Fibroblast of pulmonary artery (primary cell): ENCODE data around the gene GOSR1.

Source experiments
- DNase-seq: peaks from one replicate; pipeline ENCODE4 v3.0.0-alpha.2; 2010; ENCODE audit warnings: low read depth
- H3K4me3 ChIP-seq: replicated peaks from 2 replicates; pipeline ENCODE4 v1.5.1; 2011; ENCODE audit warnings: low read depth, mild to moderate bottlenecking, control low read depth, low read length, moderate library complexity
- TF ChIP-seq, protein P1 (sequence below): IDR thresholded peaks from 2 replicates; pipeline ENCODE4 v1.5.1; 2011; ENCODE audit warnings: mild to moderate bottlenecking, control low read depth, low read length, inconsistent platforms; ENCODE audit errors: missing control alignments

Gene GOSR1

DNA sequence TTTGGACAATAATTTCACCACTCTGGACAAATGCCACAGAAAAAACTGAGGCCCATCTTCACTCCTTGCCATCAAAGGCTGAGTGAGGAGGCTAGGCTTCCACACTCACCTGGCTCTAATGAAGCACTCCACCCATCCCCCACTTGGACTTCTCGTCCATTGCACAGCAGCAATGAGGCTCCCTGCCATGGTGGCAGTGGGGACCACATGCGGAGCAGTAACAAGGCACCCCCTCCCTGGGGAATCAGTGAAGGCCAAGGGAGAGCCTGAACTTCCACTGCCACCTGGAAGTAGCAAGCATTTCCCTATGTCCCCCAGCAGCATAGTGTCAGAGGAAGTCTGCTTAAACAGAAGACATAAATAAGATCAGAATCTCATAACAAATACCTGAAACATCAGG, 2.0 kb upstream of the GOSR1 start:
- no peak for DNase-seq
- TF ChIP-seq, protein P1, sequence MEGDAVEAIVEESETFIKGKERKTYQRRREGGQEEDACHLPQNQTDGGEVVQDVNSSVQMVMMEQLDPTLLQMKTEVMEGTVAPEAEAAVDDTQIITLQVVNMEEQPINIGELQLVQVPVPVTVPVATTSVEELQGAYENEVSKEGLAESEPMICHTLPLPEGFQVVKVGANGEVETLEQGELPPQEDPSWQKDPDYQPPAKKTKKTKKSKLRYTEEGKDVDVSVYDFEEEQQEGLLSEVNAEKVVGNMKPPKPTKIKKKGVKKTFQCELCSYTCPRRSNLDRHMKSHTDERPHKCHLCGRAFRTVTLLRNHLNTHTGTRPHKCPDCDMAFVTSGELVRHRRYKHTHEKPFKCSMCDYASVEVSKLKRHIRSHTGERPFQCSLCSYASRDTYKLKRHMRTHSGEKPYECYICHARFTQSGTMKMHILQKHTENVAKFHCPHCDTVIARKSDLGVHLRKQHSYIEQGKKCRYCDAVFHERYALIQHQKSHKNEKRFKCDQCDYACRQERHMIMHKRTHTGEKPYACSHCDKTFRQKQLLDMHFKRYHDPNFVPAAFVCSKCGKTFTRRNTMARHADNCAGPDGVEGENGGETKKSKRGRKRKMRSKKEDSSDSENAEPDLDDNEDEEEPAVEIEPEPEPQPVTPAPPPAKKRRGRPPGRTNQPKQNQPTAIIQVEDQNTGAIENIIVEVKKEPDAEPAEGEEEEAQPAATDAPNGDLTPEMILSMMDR = no peak
- no peak overlapping the region for H3K4me3 ChIP-seq

DNA sequence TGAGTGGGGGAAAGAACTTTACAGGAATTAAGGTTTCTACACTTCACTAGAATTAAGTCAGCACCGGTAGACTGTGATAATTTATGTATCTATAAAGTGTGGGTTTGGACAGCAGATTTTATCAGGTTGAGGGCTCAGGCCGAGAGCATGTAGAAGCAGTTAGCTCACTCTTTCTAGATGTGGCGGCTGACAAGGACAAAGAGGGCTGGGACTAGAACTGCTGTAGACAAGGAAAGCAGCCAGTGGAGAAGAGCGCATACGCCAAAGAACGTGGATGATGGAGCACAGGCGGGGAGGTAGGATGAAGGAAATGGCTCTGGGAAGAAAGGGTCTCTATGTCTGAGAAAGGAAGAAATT, 504 bp upstream of the GOSR1 start:
- TF ChIP-seq, protein P1 = no peak

DNA sequence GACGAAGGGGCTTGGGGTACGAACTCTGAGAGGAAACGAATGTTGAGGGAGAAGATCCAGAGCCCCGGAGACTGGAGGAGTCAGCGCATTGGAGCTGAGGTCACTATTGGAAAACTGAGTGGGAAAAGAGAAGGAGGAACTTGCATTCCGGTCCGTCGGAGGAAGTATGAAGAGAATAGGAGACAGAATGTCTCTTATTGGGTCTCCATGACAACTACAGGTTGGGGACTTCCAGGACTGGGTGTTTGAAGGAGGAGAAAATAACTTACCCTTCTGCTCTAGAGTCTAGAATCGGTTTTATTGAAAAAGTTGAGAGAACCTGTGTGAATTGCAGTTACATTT, 537 bp downstream of the GOSR1 start:
- peak; percentile 26 for DNase-seq
- H3K4me3 ChIP-seq = peak overlapping the region; percentile 88
- TF ChIP-seq, protein P1 = no peak

More for the DNA sequence above, 504 bp upstream of the GOSR1 start:
- H3K4me3 ChIP-seq = peak overlapping the region; percentile 88
- peak; percentile 23 for DNase-seq

DNA sequence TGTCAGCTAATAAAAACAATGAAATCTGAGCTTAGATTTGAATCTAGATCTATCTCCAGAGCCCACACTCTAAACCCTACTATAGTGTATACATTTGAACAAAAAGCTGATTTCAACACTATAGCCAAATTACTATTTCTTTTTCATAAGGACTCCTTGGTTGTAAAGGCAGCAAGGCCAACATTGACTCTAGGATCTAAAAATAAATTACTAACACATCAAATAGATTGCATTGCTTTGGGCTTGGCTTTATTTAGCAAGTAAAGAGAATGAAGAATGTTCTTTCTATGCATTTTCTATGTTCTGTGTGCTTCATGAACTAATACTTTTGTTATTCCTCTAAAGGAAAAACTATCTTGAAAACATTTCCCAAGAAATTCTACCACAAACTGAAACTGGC, 5.3 kb downstream of the GOSR1 start:
- no peak overlapping the region for H3K4me3 ChIP-seq
- TF ChIP-seq, protein P1 = no peak
- no peak for DNase-seq

- no peak for DNase-seq
- TF ChIP-seq, protein P1 = no peak
Measured at GRCh38 chr17:30483159-30483558, 6.0 kb downstream of the GOSR1 start.

GRCh38 chr17:30493780-30494179, 16.6 kb downstream of the GOSR1 start:
- DNase-seq = no peak
- TF ChIP-seq, protein P1 = no peak
- no peak overlapping the region for H3K4me3 ChIP-seq

More at GRCh38 chr17:30483159-30483558, 6.0 kb downstream of the GOSR1 start:
- no peak overlapping the region for H3K4me3 ChIP-seq

- TF ChIP-seq, protein P1 = no peak
- no peak overlapping the region for H3K4me3 ChIP-seq
- no peak for DNase-seq
Measured at GRCh38 chr17:30495586-30495985, 18.4 kb downstream of the GOSR1 start.
